Left forelimb (tissue), 1 donor: Measurements from ENCODE around the gene TP63.
"Not testable (repeated sequence)": the region's sequence is repeated elsewhere in the genome, so short reads cannot be mapped to it uniquely, and the experiment has no call there.

Source experiments
- DNase-seq: peaks from one replicate; pipeline ENCODE4 v3.0.0-alpha.2; 2018; ENCODE audit warnings: low spot score

TP63 gene

GRCh38 chr3:189631373-189631408 lies at the start of gene TP63:
Gene TP63 (plus strand): TSS chr3:189631389. CDS start chr3:189631516, 127 bp downstream.
- DNase-seq = no peak

- DNase-seq = no peak
These were observed 49.0 kb upstream of the TP63 start for GRCh38 chr3:189582179-189582578.

- DNase-seq = no peak
These were observed 46.5 kb upstream of the TP63 start for GRCh38 chr3:189584645-189585044.

- DNase-seq = no peak
These were observed 44.1 kb upstream of the TP63 start for GRCh38 chr3:189586941-189587663.

- no peak for DNase-seq
These were observed 43.5 kb upstream of the TP63 start for GRCh38 chr3:189587664-189588040.

- DNase-seq = no peak
These were observed 43.1 kb upstream of the TP63 start for GRCh38 chr3:189588070-189588469.

- DNase-seq = no peak
These were observed 42.6 kb upstream of the TP63 start for GRCh38 chr3:189588475-189589178.

- DNase-seq = no peak
These were observed 42.0 kb upstream of the TP63 start for GRCh38 chr3:189589179-189589569.

GRCh38 chr3:189590223-189590622 lies 41.0 kb upstream of the TP63 start:
- no peak for DNase-seq

GRCh38 chr3:189593581-189593980 lies 37.6 kb upstream of the TP63 start:
- DNase-seq = no peak

- not testable (repeated sequence) for DNase-seq
These were observed 34.9 kb upstream of the TP63 start for GRCh38 chr3:189596078-189596979.

GRCh38 chr3:189597918-189598317 lies 33.3 kb upstream of the TP63 start:
- no peak for DNase-seq

- DNase-seq = no peak
These were observed 32.5 kb upstream of the TP63 start for GRCh38 chr3:189598530-189599225.

GRCh38 chr3:189602471-189602870 lies 28.7 kb upstream of the TP63 start:
- no peak for DNase-seq

GRCh38 chr3:189605717-189606116 lies 25.5 kb upstream of the TP63 start:
- DNase-seq = no peak

- no peak for DNase-seq
These were observed 24.4 kb upstream of the TP63 start for GRCh38 chr3:189606774-189607173.

- DNase-seq = not testable (repeated sequence)
These were observed 18.5 kb upstream of the TP63 start for GRCh38 chr3:189612641-189613040.

GRCh38 chr3:189613122-189613521 lies 18.1 kb upstream of the TP63 start:
- DNase-seq = no peak

GRCh38 chr3:189621948-189622603 lies 9.1 kb upstream of the TP63 start:
- DNase-seq = no peak

- no peak for DNase-seq
These were observed 8.6 kb upstream of the TP63 start for GRCh38 chr3:189622629-189623028.

GRCh38 chr3:189624130-189624529 lies 7.1 kb upstream of the TP63 start:
- DNase-seq = no peak

- no peak for DNase-seq
These were observed 6.1 kb upstream of the TP63 start for GRCh38 chr3:189625071-189625470.
